VCaP (cell line): ENCODE results near the gene CLIC5.

Experiments used
- H3K27ac ChIP-seq: fragments of 450-650 bp; 2 replicates; pipeline ENCODE4 v1.5.1; 2017
- CTCF ChIP-seq: fragments of 450-650 bp; conservative IDR thresholded peaks from 2 replicates; pipeline ENCODE4 v1.5.1; 2017; ENCODE audit warnings: mild to moderate bottlenecking, moderate library complexity

CLIC5 gene

DNA sequence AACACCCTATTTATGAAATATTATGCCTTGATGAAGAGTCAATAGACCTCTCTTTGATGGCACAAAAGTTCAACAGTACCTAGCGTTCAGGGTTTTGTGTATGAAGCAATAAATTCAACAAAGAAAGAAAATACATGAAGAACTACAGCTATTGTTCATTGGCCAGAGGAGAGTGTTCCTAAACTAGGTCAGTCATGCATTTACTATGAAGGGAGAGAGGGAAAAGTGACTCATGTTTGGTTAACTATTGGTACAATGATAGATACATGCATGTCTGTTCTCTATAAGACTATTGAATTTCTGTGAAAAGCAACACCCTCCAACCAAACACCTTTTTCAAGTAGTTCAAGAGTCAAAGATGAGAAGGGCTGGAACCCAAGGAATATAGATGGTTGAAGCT is 50.7 kb downstream of the CLIC5 start:
- H3K27ac ChIP-seq = no peak overlapping the region
- TF ChIP-seq CTCF = no peak

DNA sequence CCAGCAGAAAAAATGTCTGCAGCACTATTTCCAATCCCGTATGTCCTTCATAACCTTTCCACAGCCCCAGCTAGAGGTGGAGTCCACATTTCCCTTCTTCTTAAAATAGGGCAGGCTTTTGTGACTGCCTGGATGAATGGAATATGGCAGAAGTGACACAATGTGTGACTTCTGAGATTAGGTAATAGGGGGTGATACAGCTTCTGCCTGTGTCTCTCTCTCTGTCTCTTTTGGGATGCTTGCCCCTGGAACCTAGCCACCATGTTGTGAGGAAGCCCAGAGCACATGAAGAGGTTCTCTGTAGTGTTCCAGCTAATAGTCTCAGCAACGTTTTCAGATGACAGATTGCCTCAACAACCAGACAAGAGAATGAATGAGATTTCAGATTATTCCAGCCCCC is 51.4 kb downstream of the CLIC5 start:
- no peak overlapping the region for H3K27ac ChIP-seq
- no peak for TF ChIP-seq CTCF

DNA sequence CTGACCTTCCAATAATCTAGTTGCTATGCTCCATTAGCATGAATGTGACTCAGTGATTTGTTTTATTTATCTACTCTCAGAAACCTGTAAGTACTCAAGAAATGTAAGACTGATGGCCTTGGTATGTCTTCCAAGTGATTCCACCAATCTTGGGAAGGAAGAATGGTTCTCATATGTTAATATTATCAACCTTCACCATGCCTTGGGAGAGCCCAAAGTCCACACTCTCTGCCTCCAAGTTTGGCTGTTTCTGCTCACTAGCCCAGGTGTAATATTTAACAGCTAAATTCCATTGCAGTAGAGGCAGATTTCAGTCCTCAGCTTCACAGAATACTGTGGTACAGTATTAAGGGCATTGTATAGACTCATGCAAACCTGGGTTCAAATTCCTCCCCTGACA is 51.8 kb downstream of the CLIC5 start:
- no peak overlapping the region for H3K27ac ChIP-seq

GRCh38 chr6:45961125-45961524 is 54.5 kb downstream of the CLIC5 start:
- H3K27ac ChIP-seq = no peak overlapping the region
- no peak for TF ChIP-seq CTCF

More for the DNA sequence above, 51.8 kb downstream of the CLIC5 start:
- no peak for TF ChIP-seq CTCF

DNA sequence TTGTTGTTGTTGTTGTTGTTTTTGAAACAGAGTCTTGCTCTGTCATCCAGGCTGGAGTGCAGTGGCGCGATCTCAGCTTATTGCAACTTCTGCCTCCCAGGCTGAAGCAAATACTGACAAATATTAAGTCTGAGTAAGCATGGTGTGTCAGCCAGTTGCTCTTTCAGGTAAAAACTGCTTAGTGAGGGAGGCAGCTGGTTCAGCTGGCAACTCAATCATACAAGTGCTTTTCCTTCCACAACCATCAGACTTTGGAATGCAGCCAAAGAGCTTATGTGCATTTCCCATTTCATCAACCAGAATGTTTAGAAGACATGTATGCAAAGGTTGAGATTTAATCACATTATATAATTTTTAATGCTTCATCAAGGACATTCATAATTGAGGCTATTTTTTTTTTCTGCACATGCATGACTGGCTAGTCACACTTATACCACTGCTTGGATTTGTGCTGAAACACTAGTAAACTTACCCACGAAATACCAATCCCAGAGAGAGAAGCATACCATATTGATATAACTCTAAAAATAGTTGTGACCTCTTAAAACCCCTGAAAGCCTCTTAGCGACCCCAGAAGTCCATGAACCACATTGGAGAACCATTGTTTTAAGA is 56.0 kb downstream of the CLIC5 start:
- no peak for TF ChIP-seq CTCF
- no peak overlapping the region for H3K27ac ChIP-seq

DNA sequence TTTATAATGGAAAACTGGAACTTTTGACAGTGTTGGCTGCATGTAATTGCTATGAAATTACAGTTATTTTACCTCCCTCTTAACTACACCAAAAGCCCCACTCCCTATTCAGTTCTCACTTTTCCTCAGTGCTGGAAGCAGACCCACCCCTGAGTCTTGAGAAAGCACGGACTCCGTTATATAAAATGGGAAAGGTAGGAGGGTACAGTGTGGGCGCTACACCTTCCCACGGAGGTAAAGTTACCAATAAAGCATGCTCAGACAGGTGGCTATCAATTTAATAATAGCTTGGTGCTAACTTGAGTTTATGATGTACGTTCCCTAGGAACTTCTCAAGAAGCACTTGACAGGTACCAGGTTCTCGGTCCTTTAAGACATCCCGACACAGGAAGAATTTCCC is 59.0 kb downstream of the CLIC5 start:
- no peak for TF ChIP-seq CTCF
- no peak overlapping the region for H3K27ac ChIP-seq

DNA sequence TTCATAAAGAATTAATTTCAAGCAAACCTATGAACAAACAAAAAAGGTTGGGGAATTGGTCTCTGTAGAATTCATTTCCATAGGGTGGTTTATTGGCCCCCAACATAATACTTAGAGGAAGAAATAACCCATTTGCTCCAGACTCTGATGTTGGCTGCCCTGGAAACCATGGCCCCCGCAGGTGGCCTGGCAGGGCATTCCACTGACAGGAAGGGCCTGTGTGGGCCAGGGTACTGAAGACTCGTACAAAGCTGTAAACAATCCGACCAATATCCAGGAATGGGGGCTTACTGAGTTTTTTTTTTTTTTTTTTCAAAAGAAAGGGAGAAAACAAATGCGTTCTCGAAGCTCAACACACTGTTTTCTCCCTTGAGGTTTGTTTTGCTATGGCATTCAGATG is 59.5 kb downstream of the CLIC5 start:
- TF ChIP-seq CTCF = no peak
- no peak overlapping the region for H3K27ac ChIP-seq
